Testis (tissue), 3 donors: ENCODE data around the gene GNB1L. TPM values are rescaled to one million over a fixed set of nuclear protein-coding genes. Genes with fewer than 3 reads are reported as not detected.

Experiments used
- DNase-seq: peaks from one replicate; pipeline ENCODE4 v3.0.0-alpha.2; 2019
- H3K27ac ChIP-seq, 2 donors: fragments of 200-600 bp; sonication (generic); one replicate each; pipeline ENCODE4 v1.5.1; 2019
- H3K27me3 ChIP-seq: fragments of 200-600 bp; sonication (generic); one replicate; pipeline ENCODE4 v1.5.1; 2019
- H3K36me3 ChIP-seq: fragments of 200-600 bp; sonication (generic); one replicate; pipeline ENCODE4 v1.5.1; 2017; ENCODE audit warnings: low read depth; ENCODE audit errors: missing control alignments
- H3K4me1 ChIP-seq: fragments of 200-600 bp; sonication (generic); one replicate; pipeline ENCODE4 v1.5.1; 2019
- H3K4me3 ChIP-seq, 2 donors: fragments of 200-600 bp; sonication (generic); one replicate each; pipeline ENCODE4 v1.5.1; 2017 to 2019
- H3K9me3 ChIP-seq: fragments of 200-600 bp; sonication (generic); one replicate; pipeline ENCODE4 v1.5.1; 2017
- POLR2A ChIP-seq: fragments of 450-650 bp; IDR thresholded peaks from one replicate; pipeline ENCODE4 v1.6.1; 2017; ENCODE audit warnings: antibody characterized with exemption, mild to moderate bottlenecking, moderate library complexity
- WGBS, 2 donors: methylation state at CpG; one replicate each; pipeline ENCODE4 v1.1.5; 2018; 5-methylcytosine and 5-hydroxymethylcytosine counted together
- intact Hi-C: fragments of 100-400 bp; cut with DNase I; formaldehyde crosslinking; loops from one replicate; pipeline ENCODE4 v1.15.1; 2023; ENCODE audit warnings: low total_unique reads
- polyA plus RNA-seq: library from polyadenylated mRNA; stranded (reverse); fragments of 350-450 nt; fragmentation: Illumina TruSeq; extraction: RNeasy Lipid Tissue Mini Kit (QIAGEN cat#74804); gene quantifications from one replicate; pipeline ENCODE4 v1.2.3, GENCODE V29; 2014; ENCODE audit warnings: low read depth, low replicate concordance; ENCODE audit not compliant: insufficient read depth
- total RNA-seq, 2 donors: library from RNA; depleted of rRNA; stranded (reverse); fragments of >200 nt; gene quantifications; one replicate each; pipeline ENCODE4 v1.2.3, GENCODE V29; 2016
- TF ChIP-seq, protein P1 (sequence below), 3 experiments: fragments of 450-650 bp in 2 of 3; fragments of 200-600 bp in 1 of 3; sonication (generic) in 1 of 3; IDR thresholded peaks; one replicate each; pipeline ENCODE4 v1.5.1; 2016 to 2019; ENCODE audit warnings: antibody characterized with exemption in 3 of 3, mild to moderate bottlenecking in 2 of 3, moderate library complexity in 1 of 3

GNB1L gene
- total and polyA plus RNA-seq, 3 donors from 2014 or later: 5.5 to 6.9 (median 6.0) TPM

DNA sequence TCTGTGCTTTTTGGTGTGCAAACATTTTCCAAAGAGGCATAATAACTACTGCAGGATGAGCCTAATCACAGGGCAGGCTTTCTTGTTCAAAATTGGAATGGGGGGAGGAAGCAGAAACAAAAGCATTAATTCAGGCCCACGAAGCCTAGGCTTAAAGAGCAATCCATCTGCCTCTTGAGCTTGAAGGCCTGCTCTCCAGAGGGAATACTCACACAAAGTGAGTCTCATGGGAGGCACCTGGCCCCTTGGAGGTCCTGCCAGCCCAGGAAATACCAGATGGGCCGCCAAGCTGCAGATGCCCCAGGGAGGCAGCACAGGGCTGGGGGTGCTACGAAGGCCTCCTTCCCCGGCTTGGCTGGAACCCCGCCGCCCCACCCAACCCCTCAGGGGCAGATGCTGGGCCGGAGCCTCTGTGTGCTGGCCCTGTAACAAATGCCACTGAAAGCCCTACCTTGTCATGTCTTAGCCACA is 47.6 kb upstream of the GNB1L start:
- no peak for DNase-seq
- Histone ChIP-seq H3K9me3 (no peaks in the 10 kb centered on the region), H3K27ac (no peak overlapping the region), H3K4me3 (no peak overlapping the region), H3K27me3 (no peaks in the 10 kb centered on the region), H3K4me1 (peaks cover 7% of the 10 kb centered on the region), H3K36me3 (no peaks in the 10 kb centered on the region)
- intact Hi-C loops: no loop called here
- no peak for TF ChIP-seq POLR2A
- WGBS, 2 donors: 80 to 83% methylated on average over 1 to 7 of the region's 7 CpGs

DNA sequence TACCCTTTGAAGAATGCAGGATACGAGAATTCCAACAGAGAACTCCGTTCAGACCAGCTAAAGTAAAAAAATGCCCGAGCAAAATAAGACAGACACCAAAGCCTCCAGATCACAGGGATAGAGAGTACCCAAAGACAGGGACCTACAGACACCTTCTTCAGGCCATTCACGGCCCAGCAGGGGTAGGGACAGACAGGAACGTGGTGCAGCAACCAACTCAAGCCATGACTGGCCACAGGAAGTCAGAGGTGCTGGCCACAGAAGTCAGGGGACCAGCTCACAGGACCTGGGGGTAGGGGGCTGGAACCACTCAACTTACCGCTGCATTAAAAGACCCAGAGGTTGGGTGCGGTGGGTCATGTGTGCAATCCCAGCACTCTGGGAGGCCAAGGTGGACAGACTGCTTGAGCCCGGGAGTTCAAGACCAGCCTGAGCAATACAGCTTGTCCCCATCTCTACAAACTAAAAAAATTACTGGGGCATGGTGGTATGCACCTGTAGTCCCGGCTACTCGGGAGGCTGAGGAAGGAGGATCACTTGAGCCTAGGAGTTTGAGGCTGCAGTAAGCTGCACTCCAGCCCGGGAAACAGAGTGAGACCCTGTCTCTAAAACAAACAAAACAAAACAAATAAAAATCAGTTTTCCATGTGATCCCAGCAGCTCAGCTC is 47.0 kb upstream of the GNB1L start:
- TF ChIP-seq, protein P1, sequence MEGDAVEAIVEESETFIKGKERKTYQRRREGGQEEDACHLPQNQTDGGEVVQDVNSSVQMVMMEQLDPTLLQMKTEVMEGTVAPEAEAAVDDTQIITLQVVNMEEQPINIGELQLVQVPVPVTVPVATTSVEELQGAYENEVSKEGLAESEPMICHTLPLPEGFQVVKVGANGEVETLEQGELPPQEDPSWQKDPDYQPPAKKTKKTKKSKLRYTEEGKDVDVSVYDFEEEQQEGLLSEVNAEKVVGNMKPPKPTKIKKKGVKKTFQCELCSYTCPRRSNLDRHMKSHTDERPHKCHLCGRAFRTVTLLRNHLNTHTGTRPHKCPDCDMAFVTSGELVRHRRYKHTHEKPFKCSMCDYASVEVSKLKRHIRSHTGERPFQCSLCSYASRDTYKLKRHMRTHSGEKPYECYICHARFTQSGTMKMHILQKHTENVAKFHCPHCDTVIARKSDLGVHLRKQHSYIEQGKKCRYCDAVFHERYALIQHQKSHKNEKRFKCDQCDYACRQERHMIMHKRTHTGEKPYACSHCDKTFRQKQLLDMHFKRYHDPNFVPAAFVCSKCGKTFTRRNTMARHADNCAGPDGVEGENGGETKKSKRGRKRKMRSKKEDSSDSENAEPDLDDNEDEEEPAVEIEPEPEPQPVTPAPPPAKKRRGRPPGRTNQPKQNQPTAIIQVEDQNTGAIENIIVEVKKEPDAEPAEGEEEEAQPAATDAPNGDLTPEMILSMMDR (IDR thresholded peaks at IDR 0.05): no peak
- no peak for TF ChIP-seq POLR2A
- no peaks in the 10 kb centered on the region for H3K9me3 ChIP-seq
- H3K27me3 ChIP-seq: no peaks in the 10 kb centered on the region
- intact Hi-C loops: no loop called here
- H3K27ac ChIP-seq: no peak overlapping the region
- WGBS, 2 donors: 91 to 94% methylated on average over 11 of the region's 11 CpGs
- no peak for DNase-seq
- no peaks in the 10 kb centered on the region for H3K36me3 ChIP-seq
- peaks cover 7% of the 10 kb centered on the region for H3K4me1 ChIP-seq
- no peak overlapping the region for H3K4me3 ChIP-seq

GRCh38 chr22:19900707-19901436 is 46.2 kb upstream of the GNB1L start:
- Histone ChIP-seq H3K27me3 (no peaks in the 10 kb centered on the region), H3K4me3 (no peak overlapping the region), H3K36me3 (no peaks in the 10 kb centered on the region), H3K27ac (no peak overlapping the region), H3K9me3 (no peaks in the 10 kb centered on the region), H3K4me1 (peaks cover 7% of the 10 kb centered on the region)
- 86 to 93% methylated on average over 4 to 13 of the region's 13 CpGs for WGBS, 2 donors
- intact Hi-C loops: no loop called here
- no peak for TF ChIP-seq POLR2A
- TF ChIP-seq, protein P1 (IDR thresholded peaks at IDR 0.05): no peak
- DNase-seq: no peak

GRCh38 chr22:19898831-19899567 is 44.3 kb upstream of the GNB1L start:
- 92 to 95% methylated on average over 9 to 16 of the region's 16 CpGs for WGBS, 2 donors
- intact Hi-C loops: no loop called here
- Histone ChIP-seq H3K4me1 (peaks cover 4% of the 10 kb centered on the region), H3K27ac (no peak overlapping the region), H3K4me3 (no peak overlapping the region), H3K9me3 (no peaks in the 10 kb centered on the region), H3K27me3 (no peaks in the 10 kb centered on the region), H3K36me3 (no peaks in the 10 kb centered on the region)
- TF ChIP-seq, protein P1 (IDR thresholded peaks at IDR 0.05): no peak
- TF ChIP-seq POLR2A: no peak
- DNase-seq: no peak

GRCh38 chr22:19898145-19898544 is 43.5 kb upstream of the GNB1L start:
- no peak overlapping the region for H3K27ac ChIP-seq
- intact Hi-C loops: no loop called here
- DNase-seq: no peak
- no peaks in the 10 kb centered on the region for H3K27me3 ChIP-seq
- no peak overlapping the region for H3K4me3 ChIP-seq
- WGBS, 2 donors: 86 to 91% methylated on average over 6 to 7 of the region's 7 CpGs
- TF ChIP-seq, protein P1 (IDR thresholded peaks at IDR 0.05): no peak
- no peak for TF ChIP-seq POLR2A
- peaks cover 3% of the 10 kb centered on the region for H3K4me1 ChIP-seq
- no peaks in the 10 kb centered on the region for H3K36me3 ChIP-seq
- H3K9me3 ChIP-seq: no peaks in the 10 kb centered on the region
